GM18502 (cell line): Measurements from ENCODE around the gene KRTAP10-2.
"Not testable (repeated sequence)": the region's sequence is repeated elsewhere in the genome, so short reads cannot be mapped to it uniquely, and the experiment has no call there.

Experiments
- ATAC-seq: cut with Tn5 transposase; IDR thresholded peaks from one replicate; pipeline ENCODE4 v1.9.1; 2021; ENCODE audit warnings: mild to moderate bottlenecking; ENCODE audit not compliant: unreplicated experiment, poor library complexity

The KRTAP10-2 gene

GRCh38 chr21:44551340-44551961 lies at the start of gene KRTAP10-2:
TSS of gene KRTAP10-2 (minus strand) at chr21:44551505. CDS start at chr21:44551458, 47 bp downstream.
- no peak for ATAC-seq

- not testable (repeated sequence) for ATAC-seq
These were observed 49.8 kb upstream of the KRTAP10-2 start for GRCh38 chr21:44601091-44601490.

- ATAC-seq: not testable (repeated sequence)
These were observed 49.0 kb upstream of the KRTAP10-2 start, which contains the start of gene KRTAP10-7 for GRCh38 chr21:44600118-44600978. TSS of gene KRTAP10-7 (plus strand) at chr21:44600597. CDS start at chr21:44600622, 25 bp downstream.

- ATAC-seq: no peak
These were observed 48.1 kb upstream of the KRTAP10-2 start for GRCh38 chr21:44599264-44600029.

GRCh38 chr21:44598061-44598460 lies 46.8 kb upstream of the KRTAP10-2 start:
- ATAC-seq: no peak

GRCh38 chr21:44596068-44596725 lies 44.9 kb upstream of the KRTAP10-2 start:
- no peak for ATAC-seq

GRCh38 chr21:44595524-44595923 lies 44.2 kb upstream of the KRTAP10-2 start:
- no peak for ATAC-seq

- no peak for ATAC-seq
These were observed 43.2 kb upstream of the KRTAP10-2 start for GRCh38 chr21:44594406-44594916.

- ATAC-seq: no peak
These were observed 42.5 kb upstream of the KRTAP10-2 start for GRCh38 chr21:44593598-44594405.

- ATAC-seq: no peak
These were observed 41.4 kb upstream of the KRTAP10-2 start, which contains the start of gene KRTAP10-6 for GRCh38 chr21:44592446-44593311. TSS of gene KRTAP10-6 (minus strand) at chr21:44592505. CDS start at chr21:44592484, 21 bp downstream.

GRCh38 chr21:44591801-44592130 lies 40.5 kb upstream of the KRTAP10-2 start:
- not testable (repeated sequence) for ATAC-seq

GRCh38 chr21:44590897-44591800 lies 39.8 kb upstream of the KRTAP10-2 start:
- ATAC-seq: not testable (repeated sequence)

GRCh38 chr21:44590311-44590721 lies 39.0 kb upstream of the KRTAP10-2 start:
- no peak for ATAC-seq

- no peak for ATAC-seq
These were observed 38.4 kb upstream of the KRTAP10-2 start for GRCh38 chr21:44589586-44590305.

GRCh38 chr21:44589094-44589493 lies 37.8 kb upstream of the KRTAP10-2 start:
- no peak for ATAC-seq

- ATAC-seq: no peak
These were observed 34.6 kb upstream of the KRTAP10-2 start for GRCh38 chr21:44585892-44586291.

- ATAC-seq: no peak
These were observed 32.5 kb upstream of the KRTAP10-2 start for GRCh38 chr21:44583800-44584147.
